KMS-11 (cell line): Measurements from ENCODE around the gene DIPK2A.

Experiments
- H2AFZ ChIP-seq: fragments of 200-600 bp; sonication (generic); 2 replicates; pipeline ENCODE4 v1.6.1; 2016; ENCODE audit warnings: antibody characterized with exemption, mixed run types, low read depth
- H3K27ac ChIP-seq: fragments of 200-600 bp; sonication (generic); 2 replicates; pipeline ENCODE4 v1.6.1; 2016; ENCODE audit warnings: mild to moderate bottlenecking, mixed run types
- H3K27me3 ChIP-seq: fragments of 200-600 bp; sonication (generic); 2 replicates; pipeline ENCODE4 v1.6.1; 2017; ENCODE audit warnings: mild to moderate bottlenecking, low read depth, mixed run types, moderate library complexity; ENCODE audit not compliant: insufficient read depth
- H3K36me3 ChIP-seq: fragments of 200-600 bp; sonication (generic); 2 replicates; pipeline ENCODE4 v1.6.1; 2017; ENCODE audit warnings: mild to moderate bottlenecking, mixed run types; ENCODE audit not compliant: insufficient read depth
- H3K4me1 ChIP-seq: fragments of 200-600 bp; sonication (generic); 2 replicates; pipeline ENCODE4 v1.6.1; 2016; ENCODE audit warnings: mild to moderate bottlenecking, low read depth, mixed run types; ENCODE audit not compliant: poor library complexity, severe bottlenecking
- H3K4me2 ChIP-seq: fragments of 200-600 bp; sonication (generic); 2 replicates; pipeline ENCODE4 v1.7.0; 2016; ENCODE audit warnings: mild to moderate bottlenecking, mixed run types
- H3K4me3 ChIP-seq: fragments of 200-600 bp; sonication (generic); IDR thresholded peaks from 2 replicates; pipeline ENCODE4 v1.6.1; 2017; ENCODE audit warnings: low read depth, low read length, mixed read lengths; ENCODE audit not compliant: insufficient read depth
- H3K79me2 ChIP-seq: fragments of 200-600 bp; sonication (generic); 2 replicates; pipeline ENCODE4 v1.6.1; 2016; ENCODE audit warnings: low read depth, mixed run types; ENCODE audit not compliant: insufficient read depth
- H3K9ac ChIP-seq: fragments of 200-600 bp; sonication (generic); 2 replicates; pipeline ENCODE4 v1.6.1; 2016; ENCODE audit warnings: mild to moderate bottlenecking, mixed run types
- H4K20me1 ChIP-seq: fragments of 200-600 bp; sonication (generic); 2 replicates; pipeline ENCODE4 v1.6.1; 2016; ENCODE audit warnings: mild to moderate bottlenecking, mixed run types; ENCODE audit not compliant: insufficient read depth
- TF ChIP-seq, protein P1 (sequence below): fragments of 200-600 bp; sonication (generic); conservative IDR thresholded peaks from 2 replicates; pipeline ENCODE4 v1.6.1; 2017; ENCODE audit warnings: low read depth, mild to moderate bottlenecking, antibody characterized with exemption, low read length, moderate library complexity, mixed read lengths

DIPK2A gene

GRCh38 chr3:143975554-143976152 lies 4.0 kb downstream of the DIPK2A start:
- no peaks in the 10 kb centered on the region for H3K36me3 ChIP-seq
- peak overlapping the region; percentile 88; the same call in 1 of the 2 replicates for H3K27ac ChIP-seq
- peaks cover 84% of the 10 kb centered on the region for H3K79me2 ChIP-seq
- H3K4me2 ChIP-seq: peak overlapping the region; percentile 95
- H3K4me1 ChIP-seq: peaks cover 39% of the 10 kb centered on the region
- peaks cover 31% of the 10 kb centered on the region for H4K20me1 ChIP-seq
- peak overlapping the region; percentile 82 for H3K9ac ChIP-seq
- TF ChIP-seq, protein P1, sequence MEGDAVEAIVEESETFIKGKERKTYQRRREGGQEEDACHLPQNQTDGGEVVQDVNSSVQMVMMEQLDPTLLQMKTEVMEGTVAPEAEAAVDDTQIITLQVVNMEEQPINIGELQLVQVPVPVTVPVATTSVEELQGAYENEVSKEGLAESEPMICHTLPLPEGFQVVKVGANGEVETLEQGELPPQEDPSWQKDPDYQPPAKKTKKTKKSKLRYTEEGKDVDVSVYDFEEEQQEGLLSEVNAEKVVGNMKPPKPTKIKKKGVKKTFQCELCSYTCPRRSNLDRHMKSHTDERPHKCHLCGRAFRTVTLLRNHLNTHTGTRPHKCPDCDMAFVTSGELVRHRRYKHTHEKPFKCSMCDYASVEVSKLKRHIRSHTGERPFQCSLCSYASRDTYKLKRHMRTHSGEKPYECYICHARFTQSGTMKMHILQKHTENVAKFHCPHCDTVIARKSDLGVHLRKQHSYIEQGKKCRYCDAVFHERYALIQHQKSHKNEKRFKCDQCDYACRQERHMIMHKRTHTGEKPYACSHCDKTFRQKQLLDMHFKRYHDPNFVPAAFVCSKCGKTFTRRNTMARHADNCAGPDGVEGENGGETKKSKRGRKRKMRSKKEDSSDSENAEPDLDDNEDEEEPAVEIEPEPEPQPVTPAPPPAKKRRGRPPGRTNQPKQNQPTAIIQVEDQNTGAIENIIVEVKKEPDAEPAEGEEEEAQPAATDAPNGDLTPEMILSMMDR: peak; percentile 83
- H2AFZ ChIP-seq: no peak overlapping the region
- H3K27me3 ChIP-seq: no peaks in the 10 kb centered on the region
- H3K4me3 ChIP-seq: peak overlapping the region; percentile 58

DNA sequence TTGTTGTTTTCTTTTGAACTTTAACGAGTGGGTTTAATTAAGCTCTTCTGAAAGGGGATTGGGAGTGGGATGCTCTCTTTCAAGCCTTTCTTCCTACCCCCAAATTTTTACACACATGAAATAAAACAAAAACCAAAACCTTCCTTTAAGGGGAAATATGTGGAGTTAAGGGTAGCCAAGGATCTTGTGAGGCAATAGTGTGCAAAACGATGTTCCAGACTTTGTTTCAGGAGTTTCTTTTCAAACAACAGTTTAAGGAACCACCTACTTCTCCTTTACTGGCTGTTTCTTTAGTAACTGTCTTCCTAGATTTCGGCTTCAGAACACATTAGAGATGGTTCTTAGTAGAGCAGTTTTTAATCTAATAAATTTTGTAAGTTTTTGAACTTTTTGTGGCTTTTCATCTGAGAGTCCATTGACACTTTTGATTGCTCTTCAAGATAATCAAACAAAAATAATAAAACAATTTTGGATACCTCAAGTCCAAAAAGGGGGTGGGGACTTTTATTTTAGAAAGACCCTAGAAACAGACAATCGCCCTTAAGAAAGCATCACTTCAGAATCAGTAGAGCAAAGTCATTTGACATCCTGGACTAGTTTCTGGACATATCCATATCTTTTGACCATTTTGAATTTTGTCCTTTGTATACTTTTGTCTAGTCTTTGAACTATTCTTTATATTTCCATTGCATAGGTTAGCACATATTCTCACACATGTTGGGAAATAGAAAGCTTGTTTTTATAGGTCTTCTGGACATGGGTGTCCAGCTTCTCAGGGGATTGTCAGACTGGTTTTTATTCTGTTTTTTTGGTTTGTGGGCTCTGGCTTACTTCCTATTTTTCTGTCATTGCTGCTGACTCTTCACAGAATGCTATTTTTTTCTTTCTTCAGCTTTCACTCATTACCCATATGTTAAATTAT lies 6.0 kb downstream of the DIPK2A start:
- H3K4me3 ChIP-seq: no peak overlapping the region
- H4K20me1 ChIP-seq: peaks cover 42% of the 10 kb centered on the region

GRCh38 chr3:143978263-143978631 lies 6.6 kb downstream of the DIPK2A start:
- no peaks in the 10 kb centered on the region for H3K27me3 ChIP-seq
- H3K36me3 ChIP-seq: no peaks in the 10 kb centered on the region
- 0 out of 2 replicates have a peak overlapping the region, but pooled peaks have one; percentile 1 for H3K9ac ChIP-seq
- H2AFZ ChIP-seq: no peak overlapping the region
- H4K20me1 ChIP-seq: peaks cover 42% of the 10 kb centered on the region
- peaks cover 98% of the 10 kb centered on the region for H3K79me2 ChIP-seq
- peak overlapping the region; percentile 4; the same call in 1 of the 2 replicates for H3K27ac ChIP-seq
- peak overlapping the region; percentile 95 for H3K4me2 ChIP-seq
- TF ChIP-seq, protein P1: no peak
- H3K4me3 ChIP-seq: no peak overlapping the region
- H3K4me1 ChIP-seq: peaks cover 47% of the 10 kb centered on the region

More for the DNA sequence above, 6.0 kb downstream of the DIPK2A start:
- TF ChIP-seq, protein P1: no peak
- H2AFZ ChIP-seq: no peak overlapping the region
- peak overlapping the region; percentile 4; the same call in 1 of the 2 replicates for H3K27ac ChIP-seq
- peak overlapping the region; percentile 95 for H3K4me2 ChIP-seq
- H3K27me3 ChIP-seq: no peaks in the 10 kb centered on the region
- H3K9ac ChIP-seq: peak overlapping the region; percentile 1; the same call in 1 of the 2 replicates
- no peaks in the 10 kb centered on the region for H3K36me3 ChIP-seq
- peaks cover 98% of the 10 kb centered on the region for H3K79me2 ChIP-seq
- peaks cover 44% of the 10 kb centered on the region for H3K4me1 ChIP-seq

GRCh38 chr3:143979041-143979440 lies 7.4 kb downstream of the DIPK2A start:
- Histone ChIP-seq H3K4me1 (peaks cover 47% of the 10 kb centered on the region), H2AFZ (no peak overlapping the region), H3K36me3 (no peaks in the 10 kb centered on the region), H3K9ac (no peak overlapping the region), H4K20me1 (peaks cover 45% of the 10 kb centered on the region), H3K27me3 (no peaks in the 10 kb centered on the region), H3K79me2 (peaks cover 98% of the 10 kb centered on the region), H3K4me2 (no peak overlapping the region; the same call in 1 of the 2 replicates), H3K27ac (no peak overlapping the region), H3K4me3 (no peak overlapping the region)
- TF ChIP-seq, protein P1: no peak
